ENCODE data around the gene FAM193A.

The FAM193A gene

DNA sequence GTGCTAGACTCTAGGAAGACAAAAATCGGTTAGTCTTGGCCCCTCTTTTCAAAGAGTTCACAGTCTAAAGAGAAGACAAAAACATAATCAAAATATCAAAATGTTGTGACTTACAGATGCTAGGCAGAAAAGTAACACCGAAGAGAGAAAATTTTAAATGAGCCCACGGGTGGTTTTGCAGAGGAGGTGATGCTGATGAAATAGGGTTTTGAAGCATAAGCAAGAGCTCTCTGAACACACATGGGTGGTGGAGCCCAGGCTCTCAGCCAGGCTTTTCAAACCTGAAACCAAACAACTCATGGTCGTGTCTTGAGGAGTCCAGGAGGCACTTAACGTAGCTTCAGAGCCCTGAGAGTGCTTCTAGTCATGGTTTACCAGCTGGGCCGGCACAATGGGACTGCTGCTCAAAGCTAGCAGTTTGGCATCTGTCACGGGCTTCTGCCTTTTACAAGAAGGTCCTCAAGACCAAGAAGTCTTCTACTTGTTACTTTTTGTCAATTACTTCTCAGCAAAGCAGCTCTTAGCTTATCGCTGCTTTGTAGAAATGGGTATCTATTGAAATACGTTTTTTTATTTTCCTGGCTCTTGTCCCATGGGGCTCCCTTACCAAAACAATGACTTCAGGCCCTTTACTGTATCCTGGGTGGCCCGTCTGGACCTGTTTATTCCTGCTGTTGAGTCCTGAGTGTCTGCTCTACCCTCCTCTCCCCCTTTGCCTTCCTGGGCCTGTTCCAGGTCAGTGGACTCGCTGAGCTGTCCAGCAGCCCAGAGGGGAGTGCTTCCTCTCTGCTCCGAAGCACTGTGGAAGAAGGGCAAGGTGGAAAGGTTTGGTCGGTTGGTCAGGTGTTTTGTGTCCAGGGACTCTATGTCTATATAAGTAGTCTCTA is 150.2 kb downstream of the FAM193A start:
- H3K4me1 ChIP-seq (ENCODE audit: low read length), result peaks cover 23% of the 10 kb centered on the region
- no peaks in the 10 kb centered on the region; the same call in 1 of the 2 replicates for H3K79me2 ChIP-seq (ENCODE audit: low read length)
- H2AFZ ChIP-seq (ENCODE audit: low read depth, low read length), result no peak overlapping the region
- no peaks in the 10 kb centered on the region for H4K20me1 ChIP-seq (ENCODE audit: insufficient read depth, low read length)
- H3K27me3 ChIP-seq (ENCODE audit: low read depth, low read length), result no peaks in the 10 kb centered on the region
- TF ChIP-seq, protein P1, sequence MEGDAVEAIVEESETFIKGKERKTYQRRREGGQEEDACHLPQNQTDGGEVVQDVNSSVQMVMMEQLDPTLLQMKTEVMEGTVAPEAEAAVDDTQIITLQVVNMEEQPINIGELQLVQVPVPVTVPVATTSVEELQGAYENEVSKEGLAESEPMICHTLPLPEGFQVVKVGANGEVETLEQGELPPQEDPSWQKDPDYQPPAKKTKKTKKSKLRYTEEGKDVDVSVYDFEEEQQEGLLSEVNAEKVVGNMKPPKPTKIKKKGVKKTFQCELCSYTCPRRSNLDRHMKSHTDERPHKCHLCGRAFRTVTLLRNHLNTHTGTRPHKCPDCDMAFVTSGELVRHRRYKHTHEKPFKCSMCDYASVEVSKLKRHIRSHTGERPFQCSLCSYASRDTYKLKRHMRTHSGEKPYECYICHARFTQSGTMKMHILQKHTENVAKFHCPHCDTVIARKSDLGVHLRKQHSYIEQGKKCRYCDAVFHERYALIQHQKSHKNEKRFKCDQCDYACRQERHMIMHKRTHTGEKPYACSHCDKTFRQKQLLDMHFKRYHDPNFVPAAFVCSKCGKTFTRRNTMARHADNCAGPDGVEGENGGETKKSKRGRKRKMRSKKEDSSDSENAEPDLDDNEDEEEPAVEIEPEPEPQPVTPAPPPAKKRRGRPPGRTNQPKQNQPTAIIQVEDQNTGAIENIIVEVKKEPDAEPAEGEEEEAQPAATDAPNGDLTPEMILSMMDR (IDR thresholded peaks at IDR 0.05; ENCODE audit: low read depth, low read length), result no peak
- TF ChIP-seq EZH2phosphoT487 (IDR thresholded peaks at IDR 0.05; ENCODE audit: low read depth), result no peak
- peaks cover 37% of the 10 kb centered on the region for H3K36me3 ChIP-seq (replicated peaks; ENCODE audit: low read depth, low read length)
- no peak overlapping the region for H3K4me3 ChIP-seq (ENCODE audit: low read length)
- no peaks in the 10 kb centered on the region for H3K9me3 ChIP-seq (ENCODE audit: insufficient read depth, low read length)
- H3K27ac ChIP-seq (ENCODE audit: low read length), result no peak overlapping the region
- H3K9ac ChIP-seq (ENCODE audit: low read length), result no peak overlapping the region
- H3K4me2 ChIP-seq (ENCODE audit: low read length), result no peak overlapping the region

DNA sequence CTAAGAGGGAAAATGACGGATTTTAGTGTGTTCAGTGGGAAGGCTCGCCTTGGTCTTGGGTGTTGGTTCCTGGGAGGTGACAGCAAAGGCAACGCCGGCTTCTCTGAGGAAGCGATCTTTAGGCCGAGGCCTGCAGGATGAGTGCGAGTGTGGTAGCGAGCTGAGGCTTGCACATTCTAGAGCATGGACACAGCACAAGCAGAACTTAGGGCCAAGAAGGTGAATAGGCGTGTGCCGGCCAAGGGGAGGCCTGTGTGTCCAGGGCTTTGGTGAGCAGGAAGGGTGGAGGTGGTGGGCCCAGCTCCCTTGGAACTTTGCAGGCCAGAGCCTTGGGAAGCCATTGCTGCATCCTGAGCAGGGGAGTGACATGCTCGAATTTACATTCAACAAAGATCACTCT is 151.8 kb downstream of the FAM193A start:
- H3K9me3 ChIP-seq (ENCODE audit: insufficient read depth, low read length), result no peaks in the 10 kb centered on the region
- no peaks in the 10 kb centered on the region for H3K27me3 ChIP-seq (ENCODE audit: low read depth, low read length)
- H4K20me1 ChIP-seq (ENCODE audit: insufficient read depth, low read length), result no peaks in the 10 kb centered on the region
- no peak for TF ChIP-seq EZH2phosphoT487 (IDR thresholded peaks at IDR 0.05; ENCODE audit: low read depth)
- TF ChIP-seq, protein P1 (IDR thresholded peaks at IDR 0.05; ENCODE audit: low read depth, low read length), result no peak
- H2AFZ ChIP-seq (ENCODE audit: low read depth, low read length), result no peak overlapping the region
- no peak overlapping the region for H3K27ac ChIP-seq (ENCODE audit: low read length)
- H3K79me2 ChIP-seq (ENCODE audit: low read length), result no peaks in the 10 kb centered on the region; the same call in 1 of the 2 replicates
- H3K4me3 ChIP-seq (ENCODE audit: low read length), result no peak overlapping the region
- H3K4me1 ChIP-seq (ENCODE audit: low read length), result peaks cover 33% of the 10 kb centered on the region
- no peak overlapping the region for H3K9ac ChIP-seq (ENCODE audit: low read length)
- H3K4me2 ChIP-seq (ENCODE audit: low read length), result no peak overlapping the region
- peaks cover 46% of the 10 kb centered on the region for H3K36me3 ChIP-seq (replicated peaks; ENCODE audit: low read depth, low read length)

DNA sequence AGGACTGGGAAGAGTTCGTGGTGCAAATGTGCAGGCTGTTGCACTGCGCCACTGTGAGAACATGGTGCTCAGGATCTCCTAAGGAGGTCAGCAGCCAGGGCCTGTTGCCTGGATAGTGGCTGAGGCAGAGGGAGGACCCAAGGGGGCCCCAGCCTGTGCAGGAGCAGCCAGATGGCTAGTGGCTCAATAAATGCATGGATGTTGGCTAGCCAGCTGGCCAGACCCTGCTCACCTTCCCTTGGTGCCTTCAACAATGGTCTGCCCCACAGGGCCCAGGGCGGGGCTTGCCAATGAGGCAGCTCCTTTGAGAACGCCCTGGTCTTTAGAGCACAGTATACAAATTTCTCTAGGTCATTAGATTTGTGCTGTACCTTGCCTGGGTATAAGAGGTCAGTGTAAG is 152.2 kb downstream of the FAM193A start:
- no peak overlapping the region for H3K4me3 ChIP-seq (ENCODE audit: low read length)
- no peaks in the 10 kb centered on the region for H4K20me1 ChIP-seq (ENCODE audit: insufficient read depth, low read length)
- no peak overlapping the region for H2AFZ ChIP-seq (ENCODE audit: low read depth, low read length)
- no peak overlapping the region for H3K4me2 ChIP-seq (ENCODE audit: low read length)
- no peaks in the 10 kb centered on the region; the same call in 1 of the 2 replicates for H3K79me2 ChIP-seq (ENCODE audit: low read length)
- no peak overlapping the region for H3K27ac ChIP-seq (ENCODE audit: low read length)
- H3K27me3 ChIP-seq (ENCODE audit: low read depth, low read length), result no peaks in the 10 kb centered on the region
- H3K9ac ChIP-seq (ENCODE audit: low read length), result no peak overlapping the region
- H3K36me3 ChIP-seq (replicated peaks; ENCODE audit: low read depth, low read length), result peaks cover 47% of the 10 kb centered on the region
- H3K9me3 ChIP-seq (ENCODE audit: insufficient read depth, low read length), result no peaks in the 10 kb centered on the region
- no peak for TF ChIP-seq EZH2phosphoT487 (IDR thresholded peaks at IDR 0.05; ENCODE audit: low read depth)
- TF ChIP-seq, protein P1 (IDR thresholded peaks at IDR 0.05; ENCODE audit: low read depth, low read length), result no peak
- H3K4me1 ChIP-seq (ENCODE audit: low read length), result peaks cover 33% of the 10 kb centered on the region

DNA sequence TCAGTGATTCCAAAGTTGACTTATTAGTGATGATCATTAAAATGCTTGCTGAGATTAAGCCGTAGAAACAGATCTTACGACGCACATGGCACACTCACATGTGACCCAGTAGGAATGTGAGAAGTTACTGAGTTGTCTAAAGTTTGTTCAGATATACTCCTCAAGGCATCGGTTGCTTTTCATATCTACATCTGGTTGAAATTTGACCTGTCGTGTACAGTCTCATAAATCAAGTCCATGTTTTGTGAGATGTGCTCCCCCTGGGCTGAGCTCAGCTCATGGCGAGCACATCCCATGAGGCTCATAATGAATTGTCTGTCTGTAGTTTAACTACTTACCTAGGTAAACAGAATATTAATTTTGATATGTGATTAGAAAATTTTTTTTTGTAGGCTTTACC is 152.7 kb downstream of the FAM193A start:
- no peak overlapping the region for H3K27ac ChIP-seq (ENCODE audit: low read length)
- peaks cover 45% of the 10 kb centered on the region for H3K36me3 ChIP-seq (replicated peaks; ENCODE audit: low read depth, low read length)
- H3K4me2 ChIP-seq (ENCODE audit: low read length), result no peak overlapping the region
- H3K9ac ChIP-seq (ENCODE audit: low read length), result no peak overlapping the region
- peaks cover 33% of the 10 kb centered on the region for H3K4me1 ChIP-seq (ENCODE audit: low read length)
- H4K20me1 ChIP-seq (ENCODE audit: insufficient read depth, low read length), result no peaks in the 10 kb centered on the region
- H3K4me3 ChIP-seq (ENCODE audit: low read length), result no peak overlapping the region
- no peaks in the 10 kb centered on the region for H3K79me2 ChIP-seq (ENCODE audit: low read length)
- no peaks in the 10 kb centered on the region for H3K27me3 ChIP-seq (ENCODE audit: low read depth, low read length)
- H3K9me3 ChIP-seq (ENCODE audit: insufficient read depth, low read length), result no peaks in the 10 kb centered on the region
- TF ChIP-seq, protein P1 (IDR thresholded peaks at IDR 0.05; ENCODE audit: low read depth, low read length), result no peak
- no peak for TF ChIP-seq EZH2phosphoT487 (IDR thresholded peaks at IDR 0.05; ENCODE audit: low read depth)
- H2AFZ ChIP-seq (ENCODE audit: low read depth, low read length), result no peak overlapping the region

Measured in OCI-LY3 (cell line).